Measurements from ENCODE around the gene LPCAT3.

The LPCAT3 gene

GRCh38 chr12:7018350-7019042 lies at the start of gene LPCAT3 (continued):
- TF ChIP-seq HOXD13 (CRISPR knock-in tag; IDR thresholded peaks at IDR 0.05; ENCODE audit: borderline replicate concordance), result no peak
- 0 out of 2 replicates have a peak, but pooled peaks have one; percentile 28 for TF ChIP-seq ZNF341 (tag by site-specific recombination; IDR thresholded peaks at IDR 0.05; ENCODE audit: low read depth)
- TF ChIP-seq, protein P1, sequence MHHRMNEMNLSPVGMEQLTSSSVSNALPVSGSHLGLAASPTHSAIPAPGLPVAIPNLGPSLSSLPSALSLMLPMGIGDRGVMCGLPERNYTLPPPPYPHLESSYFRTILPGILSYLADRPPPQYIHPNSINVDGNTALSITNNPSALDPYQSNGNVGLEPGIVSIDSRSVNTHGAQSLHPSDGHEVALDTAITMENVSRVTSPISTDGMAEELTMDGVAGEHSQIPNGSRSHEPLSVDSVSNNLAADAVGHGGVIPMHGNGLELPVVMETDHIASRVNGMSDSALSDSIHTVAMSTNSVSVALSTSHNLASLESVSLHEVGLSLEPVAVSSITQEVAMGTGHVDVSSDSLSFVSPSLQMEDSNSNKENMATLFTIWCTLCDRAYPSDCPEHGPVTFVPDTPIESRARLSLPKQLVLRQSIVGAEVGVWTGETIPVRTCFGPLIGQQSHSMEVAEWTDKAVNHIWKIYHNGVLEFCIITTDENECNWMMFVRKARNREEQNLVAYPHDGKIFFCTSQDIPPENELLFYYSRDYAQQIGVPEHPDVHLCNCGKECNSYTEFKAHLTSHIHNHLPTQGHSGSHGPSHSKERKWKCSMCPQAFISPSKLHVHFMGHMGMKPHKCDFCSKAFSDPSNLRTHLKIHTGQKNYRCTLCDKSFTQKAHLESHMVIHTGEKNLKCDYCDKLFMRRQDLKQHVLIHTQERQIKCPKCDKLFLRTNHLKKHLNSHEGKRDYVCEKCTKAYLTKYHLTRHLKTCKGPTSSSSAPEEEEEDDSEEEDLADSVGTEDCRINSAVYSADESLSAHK (tag by site-specific recombination; IDR thresholded peaks at IDR 0.05), result peak; percentile 49; the same call in 1 of the 2 replicates
- peak; percentile 89; the same call in 1 of the 2 replicates for TF ChIP-seq ZNF660 (tag by site-specific recombination; IDR thresholded peaks at IDR 0.05)
- no peak for TF ChIP-seq ZNF623 (tag by site-specific recombination; IDR thresholded peaks at IDR 0.05)
- 0 out of 2 replicates have a peak, but pooled peaks have one; percentile 13 for TF ChIP-seq ZNF18 (tag by site-specific recombination; IDR thresholded peaks at IDR 0.05)
- no peak for TF ChIP-seq ZNF670 (tag by site-specific recombination; IDR thresholded peaks at IDR 0.05; ENCODE audit: low read depth)
- peak; percentile 97 for TF ChIP-seq GLIS2 (tag by site-specific recombination; IDR thresholded peaks at IDR 0.05)
- TF ChIP-seq ZBTB7A (tag by site-specific recombination; IDR thresholded peaks at IDR 0.05; ENCODE audit: low read depth), result no peak
- no peak for TF ChIP-seq ZNF274 (IDR thresholded peaks at IDR 0.05; ENCODE audit: low read length)
- no peak for TF ChIP-seq ZNF274 (tag by site-specific recombination; IDR thresholded peaks at IDR 0.05; ENCODE audit: borderline replicate concordance)
- no peak for TF ChIP-seq ZNF560 (tag by site-specific recombination; IDR thresholded peaks at IDR 0.05; ENCODE audit: borderline replicate concordance)
- TF ChIP-seq ZBTB10 (tag by site-specific recombination; IDR thresholded peaks at IDR 0.05), result peak; percentile 97
- TF ChIP-seq KLF9 (tag by site-specific recombination; IDR thresholded peaks at IDR 0.05; ENCODE audit: low read depth), result peak; percentile 67; the same call in 1 of the 2 replicates
- TF ChIP-seq, protein P2, sequence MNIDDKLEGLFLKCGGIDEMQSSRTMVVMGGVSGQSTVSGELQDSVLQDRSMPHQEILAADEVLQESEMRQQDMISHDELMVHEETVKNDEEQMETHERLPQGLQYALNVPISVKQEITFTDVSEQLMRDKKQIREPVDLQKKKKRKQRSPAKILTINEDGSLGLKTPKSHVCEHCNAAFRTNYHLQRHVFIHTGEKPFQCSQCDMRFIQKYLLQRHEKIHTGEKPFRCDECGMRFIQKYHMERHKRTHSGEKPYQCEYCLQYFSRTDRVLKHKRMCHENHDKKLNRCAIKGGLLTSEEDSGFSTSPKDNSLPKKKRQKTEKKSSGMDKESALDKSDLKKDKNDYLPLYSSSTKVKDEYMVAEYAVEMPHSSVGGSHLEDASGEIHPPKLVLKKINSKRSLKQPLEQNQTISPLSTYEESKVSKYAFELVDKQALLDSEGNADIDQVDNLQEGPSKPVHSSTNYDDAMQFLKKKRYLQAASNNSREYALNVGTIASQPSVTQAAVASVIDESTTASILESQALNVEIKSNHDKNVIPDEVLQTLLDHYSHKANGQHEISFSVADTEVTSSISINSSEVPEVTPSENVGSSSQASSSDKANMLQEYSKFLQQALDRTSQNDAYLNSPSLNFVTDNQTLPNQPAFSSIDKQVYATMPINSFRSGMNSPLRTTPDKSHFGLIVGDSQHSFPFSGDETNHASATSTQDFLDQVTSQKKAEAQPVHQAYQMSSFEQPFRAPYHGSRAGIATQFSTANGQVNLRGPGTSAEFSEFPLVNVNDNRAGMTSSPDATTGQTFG (tag by site-specific recombination; IDR thresholded peaks at IDR 0.05; ENCODE audit: borderline replicate concordance), result no peak
- peak; percentile 91 for TF ChIP-seq ZBTB26 (tag by site-specific recombination; optimal IDR thresholded peaks at IDR 0.05)
- TF ChIP-seq, protein P3, sequence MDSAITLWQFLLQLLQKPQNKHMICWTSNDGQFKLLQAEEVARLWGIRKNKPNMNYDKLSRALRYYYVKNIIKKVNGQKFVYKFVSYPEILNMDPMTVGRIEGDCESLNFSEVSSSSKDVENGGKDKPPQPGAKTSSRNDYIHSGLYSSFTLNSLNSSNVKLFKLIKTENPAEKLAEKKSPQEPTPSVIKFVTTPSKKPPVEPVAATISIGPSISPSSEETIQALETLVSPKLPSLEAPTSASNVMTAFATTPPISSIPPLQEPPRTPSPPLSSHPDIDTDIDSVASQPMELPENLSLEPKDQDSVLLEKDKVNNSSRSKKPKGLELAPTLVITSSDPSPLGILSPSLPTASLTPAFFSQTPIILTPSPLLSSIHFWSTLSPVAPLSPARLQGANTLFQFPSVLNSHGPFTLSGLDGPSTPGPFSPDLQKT (IDR thresholded peaks at IDR 0.05; ENCODE audit: borderline replicate concordance, low read depth, low read length), result no peak; the same call in 1 of the 2 replicates
- peak; percentile 8; the same call in 1 of the 2 replicates for TF ChIP-seq ZNF600 (tag by site-specific recombination; IDR thresholded peaks at IDR 0.05)
- no peak for TF ChIP-seq ZNF621 (tag by site-specific recombination; IDR thresholded peaks at IDR 0.05)
- peak; percentile 83 for TF ChIP-seq EGR2 (tag by site-specific recombination; IDR thresholded peaks at IDR 0.05; ENCODE audit: low read depth)
- no peak for TF ChIP-seq ZNF391 (tag by site-specific recombination; IDR thresholded peaks at IDR 0.05; ENCODE audit: borderline replicate concordance, low read depth)
- peak; percentile 32 for TF ChIP-seq ZNF394 (tag by site-specific recombination; IDR thresholded peaks at IDR 0.05; ENCODE audit: borderline replicate concordance)
- no peak for TF ChIP-seq GFI1B (tag by site-specific recombination; IDR thresholded peaks at IDR 0.05)
- TF ChIP-seq, protein P4, sequence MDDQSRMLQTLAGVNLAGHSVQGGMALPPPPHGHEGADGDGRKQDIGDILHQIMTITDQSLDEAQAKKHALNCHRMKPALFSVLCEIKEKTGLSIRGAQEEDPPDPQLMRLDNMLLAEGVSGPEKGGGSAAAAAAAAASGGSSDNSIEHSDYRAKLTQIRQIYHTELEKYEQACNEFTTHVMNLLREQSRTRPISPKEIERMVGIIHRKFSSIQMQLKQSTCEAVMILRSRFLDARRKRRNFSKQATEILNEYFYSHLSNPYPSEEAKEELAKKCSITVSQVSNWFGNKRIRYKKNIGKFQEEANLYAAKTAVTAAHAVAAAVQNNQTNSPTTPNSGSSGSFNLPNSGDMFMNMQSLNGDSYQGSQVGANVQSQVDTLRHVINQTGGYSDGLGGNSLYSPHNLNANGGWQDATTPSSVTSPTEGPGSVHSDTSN (CRISPR knock-in tag; IDR thresholded peaks at IDR 0.05), result no peak
- no peak for TF ChIP-seq MEIS1 (CRISPR knock-in tag; IDR thresholded peaks at IDR 0.05; ENCODE audit: borderline replicate concordance)
- no peak for TF ChIP-seq YY1 (tag by site-specific recombination; IDR thresholded peaks at IDR 0.05)

Data from HEK293 (cell line).